SH-SY5Y (cell line): ENCODE data around the gene CCL28.

ENCODE experiments used
- GATA2 ChIP-seq: IDR thresholded peaks from 2 replicates; pipeline ENCODE4 v1.6.1; 2011; ENCODE audit warnings: mild to moderate bottlenecking, low read depth, low read length
- GATA3 ChIP-seq: IDR thresholded peaks from 2 replicates; pipeline ENCODE4 v1.6.1; 2011; ENCODE audit warnings: low read depth, mild to moderate bottlenecking, low read length, moderate library complexity

CCL28 gene

GRCh38 chr5:43412156-43412555, at the start of gene CCL28:
CCL28 (minus strand) TSS chr5:43412391; CDS start chr5:43412316, 75 bp downstream.
- TF ChIP-seq GATA2 (no peak), GATA3 (no peak)

GRCh38 chr5:43461066-43461465, 48.9 kb upstream of the CCL28 start:
- no peak for TF ChIP-seq GATA2
- no peak for TF ChIP-seq GATA3

GRCh38 chr5:43456556-43456955, 44.4 kb upstream of the CCL28 start:
- no peak for TF ChIP-seq GATA3
- TF ChIP-seq GATA2: no peak

GRCh38 chr5:43437062-43437660, 25.0 kb upstream of the CCL28 start:
- no peak for TF ChIP-seq GATA2
- TF ChIP-seq GATA3: no peak

- TF ChIP-seq GATA2 (no peak), GATA3 (no peak)
Observed at GRCh38 chr5:43433382-43433781, 21.2 kb upstream of the CCL28 start.

GRCh38 chr5:43432486-43433375, 20.5 kb upstream of the CCL28 start:
- TF ChIP-seq GATA3 (no peak), GATA2 (no peak)

GRCh38 chr5:43429706-43430105, 17.5 kb upstream of the CCL28 start:
- TF ChIP-seq GATA3 (no peak), GATA2 (no peak)

- no peak for TF ChIP-seq GATA2
- no peak for TF ChIP-seq GATA3
Observed at GRCh38 chr5:43429016-43429415, 16.8 kb upstream of the CCL28 start.

- no peak for TF ChIP-seq GATA2
Observed at GRCh38 chr5:43427306-43427705, 15.1 kb upstream of the CCL28 start.

GRCh38 chr5:43425983-43426382, 13.8 kb upstream of the CCL28 start:
- TF ChIP-seq GATA3: no peak
- no peak for TF ChIP-seq GATA2

GRCh38 chr5:43422143-43422542, 10.0 kb upstream of the CCL28 start:
- TF ChIP-seq GATA3: no peak
- no peak for TF ChIP-seq GATA2

- TF ChIP-seq GATA3 (no peak), GATA2 (no peak)
Observed at GRCh38 chr5:43421450-43422133, 9.4 kb upstream of the CCL28 start.

GRCh38 chr5:43420241-43420640, 8.1 kb upstream of the CCL28 start:
- TF ChIP-seq GATA3 (no peak), GATA2 (no peak)

GRCh38 chr5:43418561-43418960, 6.4 kb upstream of the CCL28 start:
- TF ChIP-seq GATA3: no peak
- TF ChIP-seq GATA2: no peak
